T-helper 1 cell treated with Interleukin-12 subunit alpha and Interleukin-12 subunit beta and Interleukin-4 antibody, amounts not matched to agents 30 μg/mL and 1 μg/mL, for 36 hours (primary cell): ENCODE results near the gene KIAA1549.

Experiments
- H3K27ac Mint-ChIP-seq: one replicate; pipeline ENCODE4 v1.8.0; 2021; ENCODE audit warnings: mild to moderate bottlenecking, mixed read lengths
- H3K27me3 Mint-ChIP-seq: one replicate; pipeline ENCODE4 v1.8.0; 2021; ENCODE audit warnings: low read depth, mixed read lengths
- H3K36me3 Mint-ChIP-seq: one replicate; pipeline ENCODE4 v1.8.0; 2021; ENCODE audit warnings: low read depth, mixed read lengths
- H3K4me1 Mint-ChIP-seq: one replicate; pipeline ENCODE4 v1.8.0; 2021; ENCODE audit warnings: low read depth, mixed read lengths
- H3K4me3 Mint-ChIP-seq: one replicate; pipeline ENCODE4 v1.8.0; 2021; ENCODE audit warnings: mild to moderate bottlenecking, moderate library complexity, mixed read lengths
- H3K9me3 Mint-ChIP-seq: one replicate; pipeline ENCODE4 v1.8.0; 2021; ENCODE audit warnings: mixed read lengths

The KIAA1549 gene

GRCh38 chr7:138918176-138918575 lies 63.0 kb downstream of the KIAA1549 start:
- Mint-ChIP-seq H3K27me3 (peaks cover 33% of the 10 kb centered on the region), H3K27ac (no peak overlapping the region), H3K4me1 (peaks cover 4% of the 10 kb centered on the region), H3K9me3 (no peaks in the 10 kb centered on the region), H3K4me3 (no peak overlapping the region), H3K36me3 (no peaks in the 10 kb centered on the region)

GRCh38 chr7:138917771-138918170 lies 63.4 kb downstream of the KIAA1549 start:
- H3K27ac Mint-ChIP-seq = no peak overlapping the region
- peaks cover 4% of the 10 kb centered on the region for H3K4me1 Mint-ChIP-seq
- no peaks in the 10 kb centered on the region for H3K36me3 Mint-ChIP-seq
- no peaks in the 10 kb centered on the region for H3K9me3 Mint-ChIP-seq
- H3K27me3 Mint-ChIP-seq = peaks cover 33% of the 10 kb centered on the region
- H3K4me3 Mint-ChIP-seq = no peak overlapping the region

- peaks cover 39% of the 10 kb centered on the region for H3K27me3 Mint-ChIP-seq
- no peaks in the 10 kb centered on the region for H3K36me3 Mint-ChIP-seq
- H3K9me3 Mint-ChIP-seq = no peaks in the 10 kb centered on the region
- peaks cover 4% of the 10 kb centered on the region for H3K4me1 Mint-ChIP-seq
- H3K27ac Mint-ChIP-seq = no peak overlapping the region
- no peak overlapping the region for H3K4me3 Mint-ChIP-seq
Measured at GRCh38 chr7:138916731-138917130, 64.5 kb downstream of the KIAA1549 start.

GRCh38 chr7:138916275-138916674 lies 64.9 kb downstream of the KIAA1549 start:
- Mint-ChIP-seq H3K4me3 (no peak overlapping the region), H3K9me3 (no peaks in the 10 kb centered on the region), H3K27me3 (peaks cover 40% of the 10 kb centered on the region), H3K4me1 (peaks cover 4% of the 10 kb centered on the region), H3K27ac (no peak overlapping the region), H3K36me3 (no peaks in the 10 kb centered on the region)

- Mint-ChIP-seq H3K4me3 (no peak overlapping the region), H3K9me3 (no peaks in the 10 kb centered on the region), H3K27me3 (peaks cover 51% of the 10 kb centered on the region), H3K4me1 (no peaks in the 10 kb centered on the region), H3K27ac (no peak overlapping the region), H3K36me3 (no peaks in the 10 kb centered on the region)
Measured at GRCh38 chr7:138913783-138914182, 67.4 kb downstream of the KIAA1549 start.

- Mint-ChIP-seq H3K9me3 (no peaks in the 10 kb centered on the region), H3K36me3 (no peaks in the 10 kb centered on the region), H3K4me3 (no peak overlapping the region), H3K27me3 (peaks cover 58% of the 10 kb centered on the region), H3K4me1 (no peaks in the 10 kb centered on the region), H3K27ac (no peak overlapping the region)
Measured at GRCh38 chr7:138911007-138911406, 70.2 kb downstream of the KIAA1549 start.

GRCh38 chr7:138907850-138908249 lies 73.3 kb downstream of the KIAA1549 start:
- peaks cover 47% of the 10 kb centered on the region for H3K27me3 Mint-ChIP-seq
- peaks cover 20% of the 10 kb centered on the region for H3K4me1 Mint-ChIP-seq
- H3K4me3 Mint-ChIP-seq = no peak overlapping the region
- H3K36me3 Mint-ChIP-seq = no peaks in the 10 kb centered on the region
- H3K9me3 Mint-ChIP-seq = no peaks in the 10 kb centered on the region
- no peak overlapping the region for H3K27ac Mint-ChIP-seq

- no peaks in the 10 kb centered on the region for H3K36me3 Mint-ChIP-seq
- H3K4me1 Mint-ChIP-seq = peaks cover 25% of the 10 kb centered on the region
- H3K9me3 Mint-ChIP-seq = no peaks in the 10 kb centered on the region
- H3K27ac Mint-ChIP-seq = no peak overlapping the region
- no peak overlapping the region for H3K4me3 Mint-ChIP-seq
- peaks cover 49% of the 10 kb centered on the region for H3K27me3 Mint-ChIP-seq
Measured at GRCh38 chr7:138907201-138907847, 73.9 kb downstream of the KIAA1549 start.

- peaks cover 51% of the 10 kb centered on the region for H3K27me3 Mint-ChIP-seq
- H3K4me3 Mint-ChIP-seq = peak overlapping the region; percentile 69
- H3K4me1 Mint-ChIP-seq = peaks cover 34% of the 10 kb centered on the region
- H3K27ac Mint-ChIP-seq = peak overlapping the region; percentile 85
- no peaks in the 10 kb centered on the region for H3K36me3 Mint-ChIP-seq
- no peaks in the 10 kb centered on the region for H3K9me3 Mint-ChIP-seq
Measured at GRCh38 chr7:138903859-138904435, 77.2 kb downstream of the KIAA1549 start.

- Mint-ChIP-seq H3K4me1 (peaks cover 39% of the 10 kb centered on the region), H3K9me3 (no peaks in the 10 kb centered on the region), H3K27me3 (peaks cover 52% of the 10 kb centered on the region), H3K36me3 (no peaks in the 10 kb centered on the region), H3K27ac (peak overlapping the region; percentile 85), H3K4me3 (peak overlapping the region; percentile 69)
Measured at GRCh38 chr7:138903186-138903820, 77.9 kb downstream of the KIAA1549 start.

- no peak overlapping the region for H3K27ac Mint-ChIP-seq
- peaks cover 46% of the 10 kb centered on the region for H3K4me1 Mint-ChIP-seq
- H3K36me3 Mint-ChIP-seq = no peaks in the 10 kb centered on the region
- H3K9me3 Mint-ChIP-seq = no peaks in the 10 kb centered on the region
- H3K27me3 Mint-ChIP-seq = peaks cover 61% of the 10 kb centered on the region
- H3K4me3 Mint-ChIP-seq = peak overlapping the region; percentile 3
Measured at GRCh38 chr7:138902161-138902560, 79.0 kb downstream of the KIAA1549 start.

- Mint-ChIP-seq H3K27me3 (peaks cover 67% of the 10 kb centered on the region), H3K4me3 (no peak overlapping the region), H3K27ac (no peak overlapping the region), H3K9me3 (no peaks in the 10 kb centered on the region), H3K36me3 (no peaks in the 10 kb centered on the region), H3K4me1 (peaks cover 46% of the 10 kb centered on the region)
Measured at GRCh38 chr7:138900035-138900828, 81.0 kb downstream of the KIAA1549 start.

- H3K27ac Mint-ChIP-seq = no peak overlapping the region
- H3K27me3 Mint-ChIP-seq = peaks cover 67% of the 10 kb centered on the region
- H3K36me3 Mint-ChIP-seq = no peaks in the 10 kb centered on the region
- no peak overlapping the region for H3K4me3 Mint-ChIP-seq
- H3K4me1 Mint-ChIP-seq = peaks cover 34% of the 10 kb centered on the region
- H3K9me3 Mint-ChIP-seq = no peaks in the 10 kb centered on the region
Measured at GRCh38 chr7:138898802-138899201, 82.4 kb downstream of the KIAA1549 start.

- H3K4me1 Mint-ChIP-seq = peaks cover 29% of the 10 kb centered on the region
- peaks cover 63% of the 10 kb centered on the region for H3K27me3 Mint-ChIP-seq
- peak overlapping the region; percentile 35 for H3K4me3 Mint-ChIP-seq
- no peaks in the 10 kb centered on the region for H3K9me3 Mint-ChIP-seq
- H3K36me3 Mint-ChIP-seq = no peaks in the 10 kb centered on the region
- H3K27ac Mint-ChIP-seq = peak overlapping the region; percentile 36
Measured at GRCh38 chr7:138898255-138898654, 82.9 kb downstream of the KIAA1549 start.
